ENCODE data around the gene WDR20. TPM values are rescaled to one million over a fixed set of nuclear protein-coding genes. Genes with fewer than 3 reads are reported as not detected.

Gene WDR20
- total and polyA plus RNA-seq, 2 experiments from 2014 or later: 15.1 to 24.9 TPM

DNA sequence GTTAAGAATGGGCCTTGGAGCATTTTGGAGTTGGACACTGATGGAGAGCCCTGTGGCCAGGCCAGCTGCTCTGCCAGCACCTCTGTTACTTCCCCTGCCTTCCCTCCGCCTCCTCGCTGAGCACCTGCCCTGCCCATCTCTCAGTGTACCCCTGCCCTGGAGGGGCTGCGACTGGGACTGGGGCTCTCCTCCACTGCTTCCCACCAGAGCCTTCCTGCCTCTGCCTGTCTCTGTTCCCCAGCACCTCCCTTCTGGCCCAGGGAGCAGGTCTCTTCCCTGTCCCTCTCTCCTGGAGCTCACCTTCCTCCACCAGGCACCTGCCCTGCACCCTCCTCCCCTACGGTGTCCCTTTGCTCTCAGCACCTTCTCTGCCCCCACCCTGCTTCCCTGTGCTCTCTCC, 62.1 kb downstream of the WDR20 start:
- DNase-seq: no peak
- no peaks in the 10 kb centered on the region for H3F3A ChIP-seq (ENCODE audit: insufficient read depth)
- H3K9me2 ChIP-seq (ENCODE audit: insufficient read depth): no peaks in the 10 kb centered on the region
- no peak for TF ChIP-seq EZH2 (IDR thresholded peaks at IDR 0.05; ENCODE audit: insufficient read depth, poor library complexity, severe bottlenecking)
- H3K4me2 ChIP-seq (ENCODE audit: unreplicated experiment): no peak overlapping the region
- no peaks in the 10 kb centered on the region; the same call in 1 of the 2 replicates for H4K20me1 ChIP-seq (ENCODE audit: insufficient read depth)
- no peaks in the 10 kb centered on the region for H3K4me1 ChIP-seq (ENCODE audit: insufficient read depth)
- no peak overlapping the region for H3K9ac ChIP-seq
- H3K79me2 ChIP-seq (ENCODE audit: insufficient read depth): peaks cover 85% of the 10 kb centered on the region
- no peak overlapping the region for H2AFZ ChIP-seq
- no peaks in the 10 kb centered on the region; the same call in 1 of the 2 replicates for H3K36me3 ChIP-seq (ENCODE audit: low read depth)
- no peak overlapping the region for H3K27ac ChIP-seq
- no peaks in the 10 kb centered on the region for H3K9me3 ChIP-seq (ENCODE audit: low read depth)
- 76 to 86% methylated on average over 3 to 4 of the region's 4 CpGs for WGBS, 2 experiments (ENCODE audit: low coverage in 1 of 2, low lambda C conversion rate in 2 of 2, missing lambda C conversion rate in 2 of 2)
- H3K4me3 ChIP-seq: no peak overlapping the region
- in situ Hi-C loops (cut with MboI): no loop called here
- no peaks in the 10 kb centered on the region for H3K27me3 ChIP-seq (replicated peaks; ENCODE audit: insufficient read depth)

DNA sequence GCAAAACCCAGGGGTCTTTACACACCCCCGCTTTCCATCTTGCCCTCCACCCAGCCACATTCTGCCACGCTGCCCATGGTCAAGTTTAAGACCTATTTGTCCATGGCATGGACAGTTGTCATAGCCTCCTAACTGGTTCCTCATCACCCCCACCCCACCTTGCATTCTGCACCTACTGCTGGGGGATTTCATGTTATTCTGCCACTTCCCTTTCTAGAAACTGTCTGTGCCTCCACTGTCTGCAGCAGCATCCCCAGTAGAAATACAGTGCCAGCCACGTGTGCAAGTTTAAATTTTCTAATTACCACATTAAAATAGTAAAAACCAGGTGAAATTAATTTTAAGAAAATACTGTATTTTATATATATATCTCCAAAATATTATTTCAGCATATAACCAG, 63.2 kb downstream of the WDR20 start:
- Histone ChIP-seq H3K27ac (no peak overlapping the region), H3K9me3 (ENCODE audit: low read depth) (no peaks in the 10 kb centered on the region), H3K9me2 (ENCODE audit: insufficient read depth) (no peaks in the 10 kb centered on the region), H3F3A (ENCODE audit: insufficient read depth) (no peaks in the 10 kb centered on the region), H3K4me3 (no peak overlapping the region), H3K4me1 (ENCODE audit: insufficient read depth) (no peaks in the 10 kb centered on the region), H4K20me1 (ENCODE audit: insufficient read depth) (no peaks in the 10 kb centered on the region; the same call in 1 of the 2 replicates), H3K36me3 (ENCODE audit: low read depth) (no peaks in the 10 kb centered on the region; the same call in 1 of the 2 replicates), H3K27me3 (replicated peaks; ENCODE audit: insufficient read depth) (no peaks in the 10 kb centered on the region), H3K4me2 (ENCODE audit: unreplicated experiment) (no peak overlapping the region), H3K9ac (no peak overlapping the region), H2AFZ (no peak overlapping the region), H3K79me2 (ENCODE audit: insufficient read depth) (peaks cover 85% of the 10 kb centered on the region)
- DNase-seq: no peak
- in situ Hi-C loops (cut with MboI): no loop called here
- TF ChIP-seq EZH2phosphoT487 (IDR thresholded peaks at IDR 0.05; ENCODE audit: insufficient read depth, low read depth): no peak
- TF ChIP-seq EZH2 (IDR thresholded peaks at IDR 0.05; ENCODE audit: insufficient read depth, poor library complexity, severe bottlenecking): no peak
- 87% methylated on average over 3 of the region's 3 CpGs for WGBS, 2 experiments (ENCODE audit: low coverage in 1 of 2, low lambda C conversion rate in 2 of 2, missing lambda C conversion rate in 2 of 2)

DNA sequence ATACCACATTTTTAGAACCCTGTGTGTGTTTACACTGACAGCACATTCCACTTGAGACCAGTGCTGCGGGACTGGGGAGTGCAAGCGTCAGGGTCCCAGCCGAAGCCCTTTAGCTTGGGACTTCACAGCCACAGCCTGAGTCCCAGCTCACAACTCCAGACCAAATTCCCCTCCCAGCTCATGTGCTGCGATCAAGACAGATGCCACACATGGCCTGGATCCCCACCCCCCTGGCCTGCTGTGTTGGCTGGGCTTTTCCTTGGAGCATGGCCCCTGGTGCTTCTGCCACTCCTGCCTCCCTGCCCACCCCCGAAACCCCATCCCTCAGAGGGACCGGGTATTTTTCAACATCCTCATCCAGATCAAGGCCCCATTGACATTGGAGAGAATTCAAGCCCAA, 63.7 kb downstream of the WDR20 start:
- Histone ChIP-seq H3K79me2 (ENCODE audit: insufficient read depth) (peaks cover 85% of the 10 kb centered on the region), H3K4me2 (ENCODE audit: unreplicated experiment) (no peak overlapping the region), H2AFZ (no peak overlapping the region), H3K27me3 (replicated peaks; ENCODE audit: insufficient read depth) (no peaks in the 10 kb centered on the region), H3K9me2 (ENCODE audit: insufficient read depth) (no peaks in the 10 kb centered on the region), H3K4me3 (no peak overlapping the region), H3K9me3 (ENCODE audit: low read depth) (no peaks in the 10 kb centered on the region), H3K36me3 (ENCODE audit: low read depth) (no peaks in the 10 kb centered on the region; the same call in 1 of the 2 replicates), H3F3A (ENCODE audit: insufficient read depth) (no peaks in the 10 kb centered on the region), H3K27ac (no peak overlapping the region), H4K20me1 (ENCODE audit: insufficient read depth) (no peaks in the 10 kb centered on the region; the same call in 1 of the 2 replicates), H3K4me1 (ENCODE audit: insufficient read depth) (no peaks in the 10 kb centered on the region), H3K9ac (no peak overlapping the region)
- 80 to 83% methylated on average over 6 of the region's 6 CpGs for whole genome bisulfite sequencing, 2 experiments (ENCODE audit: low coverage in 1 of 2, low lambda C conversion rate in 2 of 2, missing lambda C conversion rate in 2 of 2)
- in situ Hi-C loops (cut with MboI): no loop called here
- no peak for DNase-seq
- TF ChIP-seq EZH2 (IDR thresholded peaks at IDR 0.05; ENCODE audit: insufficient read depth, poor library complexity, severe bottlenecking) (no peak), EZH2phosphoT487 (IDR thresholded peaks at IDR 0.05; ENCODE audit: insufficient read depth, low read depth) (no peak)

DNA sequence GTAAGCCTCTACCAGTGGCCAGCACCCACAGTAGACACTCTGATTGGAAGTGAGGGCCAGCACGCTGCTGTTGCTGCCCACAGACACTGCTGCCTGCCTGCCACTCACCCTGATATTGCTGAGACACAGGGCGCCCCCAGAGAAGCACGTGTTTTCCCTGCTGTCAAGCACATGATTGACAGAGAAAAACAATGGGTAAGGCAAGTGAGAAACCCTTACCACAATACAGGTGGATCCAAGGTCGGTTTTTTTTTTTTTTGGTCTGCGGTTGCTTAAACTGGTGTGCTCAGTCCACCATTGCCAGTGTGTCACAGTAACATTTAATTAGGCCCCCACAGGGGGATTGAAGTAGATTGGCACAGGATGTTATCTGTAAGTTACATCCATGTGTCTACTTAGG, 65.9 kb downstream of the WDR20 start:
- in situ Hi-C loops (cut with MboI): no loop called here
- no peak overlapping the region for H3K9ac ChIP-seq
- H3K9me3 ChIP-seq (ENCODE audit: low read depth): no peaks in the 10 kb centered on the region
- H3F3A ChIP-seq (ENCODE audit: insufficient read depth): no peaks in the 10 kb centered on the region; the same call in 1 of the 2 replicates
- no peak overlapping the region for H3K27ac ChIP-seq
- H3K9me2 ChIP-seq (ENCODE audit: insufficient read depth): no peaks in the 10 kb centered on the region
- no peaks in the 10 kb centered on the region for H3K4me1 ChIP-seq (ENCODE audit: insufficient read depth)
- TF ChIP-seq EZH2 (IDR thresholded peaks at IDR 0.05; ENCODE audit: insufficient read depth, poor library complexity, severe bottlenecking) (no peak), EZH2phosphoT487 (IDR thresholded peaks at IDR 0.05; ENCODE audit: insufficient read depth, low read depth) (no peak)
- no peak overlapping the region for H3K4me3 ChIP-seq
- H3K27me3 ChIP-seq (replicated peaks; ENCODE audit: insufficient read depth): no peaks in the 10 kb centered on the region
- no peak for DNase-seq
- H3K36me3 ChIP-seq (ENCODE audit: low read depth): peaks cover 10% of the 10 kb centered on the region
- H3K4me2 ChIP-seq (ENCODE audit: unreplicated experiment): no peak overlapping the region
- 85 to 86% methylated on average over 5 of the region's 5 CpGs for WGBS, 2 experiments (ENCODE audit: low coverage in 1 of 2, low lambda C conversion rate in 2 of 2, missing lambda C conversion rate in 2 of 2)
- H4K20me1 ChIP-seq (ENCODE audit: insufficient read depth): no peaks in the 10 kb centered on the region; the same call in 1 of the 2 replicates
- no peak overlapping the region for H2AFZ ChIP-seq
- peaks cover 94% of the 10 kb centered on the region for H3K79me2 ChIP-seq (ENCODE audit: insufficient read depth)

DNA sequence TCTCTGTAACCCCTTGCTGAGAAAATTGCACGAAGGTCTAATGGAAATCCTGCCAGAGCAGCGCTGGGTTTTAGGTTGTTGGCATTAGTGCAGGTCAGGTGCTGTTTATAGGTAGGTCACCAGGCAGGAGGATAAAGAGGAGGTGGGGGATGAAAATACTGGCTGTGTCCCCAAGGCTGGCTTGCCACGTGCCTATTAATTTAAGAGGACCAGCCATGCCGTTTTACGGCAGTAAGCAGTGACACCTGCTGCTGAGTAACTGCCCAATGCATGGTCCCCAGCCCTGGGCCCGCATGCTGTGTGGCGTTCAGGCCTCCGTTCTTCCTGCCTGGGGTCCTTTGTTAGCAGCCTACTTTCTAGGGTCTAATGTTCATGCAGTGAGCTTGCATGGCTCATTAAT, 67.2 kb downstream of the WDR20 start:
- Histone ChIP-seq H2AFZ (no peak overlapping the region), H3K27ac (no peak overlapping the region), H3K4me1 (ENCODE audit: insufficient read depth) (no peaks in the 10 kb centered on the region), H3F3A (ENCODE audit: insufficient read depth) (no peaks in the 10 kb centered on the region; the same call in 1 of the 2 replicates), H3K9me2 (ENCODE audit: insufficient read depth) (no peaks in the 10 kb centered on the region), H3K4me3 (no peak overlapping the region), H3K36me3 (ENCODE audit: low read depth) (peaks cover 17% of the 10 kb centered on the region), H3K9me3 (ENCODE audit: low read depth) (no peaks in the 10 kb centered on the region), H3K27me3 (replicated peaks; ENCODE audit: insufficient read depth) (no peaks in the 10 kb centered on the region), H4K20me1 (ENCODE audit: insufficient read depth) (no peaks in the 10 kb centered on the region; the same call in 1 of the 2 replicates), H3K79me2 (ENCODE audit: insufficient read depth) (peaks cover 94% of the 10 kb centered on the region), H3K9ac (no peak overlapping the region), H3K4me2 (ENCODE audit: unreplicated experiment) (no peak overlapping the region)
- WGBS, 2 experiments (ENCODE audit: low coverage in 1 of 2, low lambda C conversion rate in 2 of 2, missing lambda C conversion rate in 2 of 2): 90 to 94% methylated on average over 8 of the region's 8 CpGs
- DNase-seq: no peak
- TF ChIP-seq EZH2phosphoT487 (IDR thresholded peaks at IDR 0.05; ENCODE audit: insufficient read depth, low read depth) (no peak), EZH2 (IDR thresholded peaks at IDR 0.05; ENCODE audit: insufficient read depth, poor library complexity, severe bottlenecking) (no peak)
- in situ Hi-C loops (cut with MboI): no loop called here

Data from GM23248 (cell line).